Endothelial cell of umbilical vein (primary cell): ENCODE measurements around the gene RRM2. TPM values are rescaled to one million over a fixed set of nuclear protein-coding genes. Genes with fewer than 3 reads are reported as not detected.

Experiments used
- BruUV-seq: library from RNA; stranded (reverse); fragments of 400-500 nt; replicated peaks from 2 replicates; lab custom pipeline; 2021; lab: Mats Ljungman, UMichigan
- CTCF ChIA-PET: fragments of 300-600, 350-600 bp; sonication (Branson Sonifier 250); formaldehyde crosslinking; loops from one replicate; lab custom pipeline; 2021; ENCODE audit warnings: antibody characterized with exemption, inconsistent platforms; lab: Charles Lee
- POLR2A ChIA-PET: fragments of 300-600, 350-600 bp; sonication (Branson Sonifier 250); formaldehyde crosslinking; loops from one replicate; lab custom pipeline; 2021; ENCODE audit warnings: antibody characterized with exemption, inconsistent platforms; lab: Charles Lee
- DNase-seq: peaks from one replicate; pipeline ENCODE4 v3.0.0-alpha.2; 2011; ENCODE audit warnings: low read depth, low spot score
- FAIRE-seq: peaks from 2 replicates; lab custom pipeline; 2011; peaks lifted over from hg19 to GRCh38; lab: Jason Lieb, UNC
- H2AFZ ChIP-seq: 2 replicates; pipeline ENCODE4 v1.6.0; 2012; ENCODE audit warnings: low read depth, low read length, control low read depth, inconsistent platforms
- H3K27ac ChIP-seq: 2 replicates; pipeline ENCODE4 v1.5.1; 2011; ENCODE audit warnings: low read depth, mild to moderate bottlenecking, control low read depth, low read length, moderate library complexity; ENCODE audit not compliant: insufficient read depth
- H3K27me3 ChIP-seq, 2 experiments: 2 replicates each; pipeline versions ENCODE4 v1.6.0 to v1.6.1; 2011; ENCODE audit warnings: low read length in 2 of 2, mixed read lengths in 1 of 2; ENCODE audit not compliant: control insufficient read depth in 2 of 2, insufficient read depth in 2 of 2
- H3K36me3 ChIP-seq, 2 experiments: 2 replicates in 1 of 2; 3 replicates in 1 of 2; pipeline ENCODE4 v1.5.1; 2011; ENCODE audit warnings: low read length in 2 of 2, mild to moderate bottlenecking in 1 of 2, moderate library complexity in 1 of 2; ENCODE audit not compliant: control insufficient read depth in 2 of 2, insufficient read depth in 2 of 2; ENCODE audit errors: extremely low read depth in 1 of 2
- H3K4me1 ChIP-seq: 3 replicates; pipeline ENCODE4 v1.5.1; 2011; ENCODE audit warnings: mild to moderate bottlenecking, low read length; ENCODE audit not compliant: control insufficient read depth, insufficient read depth; ENCODE audit errors: extremely low read depth
- H3K4me2 ChIP-seq: 2 replicates; pipeline ENCODE4 v1.6.1; 2011; ENCODE audit warnings: low read length, control low read depth, mixed read lengths; ENCODE audit not compliant: insufficient read depth
- H3K4me3 ChIP-seq, 3 experiments: fragments of 200-600 bp in 1 of 3; sonication (generic), shearing (Covaris generic) in 1 of 3; replicated peaks in 1 of 3; 2 replicates each; pipeline ENCODE4 v1.5.1; 2011 to 2016; ENCODE audit warnings: control low read depth in 3 of 3, low read length in 3 of 3, mild to moderate bottlenecking in 2 of 3, inconsistent platforms in 1 of 3, low read depth in 1 of 3, moderate library complexity in 1 of 3; ENCODE audit not compliant: insufficient read depth in 1 of 3
- H3K79me2 ChIP-seq: 2 replicates; pipeline ENCODE4 v1.6.0; 2012; ENCODE audit warnings: low read length, inconsistent platforms; ENCODE audit not compliant: control insufficient read depth, insufficient read depth
- H3K9ac ChIP-seq: replicated peaks from 2 replicates; pipeline ENCODE3; 2011; ENCODE audit warnings: low read length, control low read depth; ENCODE audit not compliant: insufficient read depth; ENCODE audit errors: extremely low read depth
- H3K9me1 ChIP-seq: replicated peaks from 3 replicates; pipeline ENCODE4 v1.6.0; 2011; ENCODE audit warnings: mild to moderate bottlenecking, low read length; ENCODE audit not compliant: control insufficient read depth, insufficient read depth; ENCODE audit errors: extremely low read depth
- H3K9me3 ChIP-seq: replicated peaks from 2 replicates; pipeline ENCODE4 v1.5.1; 2012; ENCODE audit warnings: low read length, inconsistent platforms; ENCODE audit not compliant: control insufficient read depth, insufficient read depth
- H4K20me1 ChIP-seq: replicated peaks from 2 replicates; pipeline ENCODE3; 2011; ENCODE audit warnings: mild to moderate bottlenecking, low read length; ENCODE audit not compliant: control insufficient read depth, insufficient read depth; ENCODE audit errors: extremely low read depth
- CTCF ChIP-seq, 2 donors: IDR thresholded peaks; 1 replicate in 1 of 2; 2 replicates in 1 of 2; pipeline ENCODE4 v1.5.1; 2011; ENCODE audit warnings: low read length in 2 of 2, mild to moderate bottlenecking in 2 of 2, moderate library complexity in 2 of 2, control low read depth in 1 of 2, inconsistent platforms in 1 of 2, low read depth in 1 of 2; ENCODE audit not compliant: insufficient read depth in 1 of 2; ENCODE audit errors: extremely low read depth in 1 of 2
- EZH2 ChIP-seq: IDR thresholded peaks from 2 replicates; pipeline ENCODE4 v1.6.1; 2012; ENCODE audit warnings: borderline replicate concordance, low read depth, mild to moderate bottlenecking, moderate library complexity, low read length, inconsistent platforms; ENCODE audit not compliant: severe bottlenecking
- FOS ChIP-seq: IDR thresholded peaks from 2 replicates; pipeline ENCODE4 v1.6.1; 2011; ENCODE audit warnings: mild to moderate bottlenecking, low read length, moderate library complexity, borderline replicate concordance; ENCODE audit not compliant: insufficient read depth
- GATA2 ChIP-seq: IDR thresholded peaks from 2 replicates; pipeline ENCODE4 v1.7.0; 2011; ENCODE audit warnings: low read depth, mild to moderate bottlenecking, moderate library complexity, mixed read lengths, low read length; ENCODE audit not compliant: insufficient read length, insufficient read depth
- JUN ChIP-seq: IDR thresholded peaks from 2 replicates; pipeline ENCODE4 v1.6.1; 2011; ENCODE audit warnings: borderline replicate concordance, low read depth; ENCODE audit not compliant: insufficient read length, insufficient read depth
- MAX ChIP-seq: IDR thresholded peaks from 2 replicates; pipeline ENCODE4 v1.6.1; 2011; ENCODE audit not compliant: insufficient read depth, insufficient read length
- MYC ChIP-seq: IDR thresholded peaks from one replicate; pipeline ENCODE4 v1.6.1; 2011; ENCODE audit warnings: mild to moderate bottlenecking, low read depth, low read length
- POLR2A ChIP-seq: IDR thresholded peaks from 2 replicates; pipeline ENCODE4 v1.6.1; 2012; ENCODE audit warnings: low read depth, mild to moderate bottlenecking, control low read depth, low read length
- POLR2AphosphoS5 ChIP-seq: IDR thresholded peaks from 2 replicates; pipeline ENCODE4 v1.6.1; 2012; ENCODE audit warnings: low read depth, mild to moderate bottlenecking, control low read depth, low read length, moderate library complexity; ENCODE audit not compliant: insufficient read depth
- dilution Hi-C: fragments of 300-500 bp; cut with MboI; formaldehyde crosslinking; loops from one replicate; pipeline ENCODE4 v1.15.0; 2019; ENCODE audit warnings: low sequenced_read_pairs; ENCODE audit not compliant: extremely low pct_ligation_motif_present
- intact Hi-C: fragments of 100-400 bp; cut with micrococcal nuclease; formaldehyde crosslinking; loops from one replicate; pipeline ENCODE4 v1.10.0; 2022
- polyA plus RNA-seq, 4 experiments: library from polyadenylated mRNA; depleted of rRNA in 3 of 4; stranded (reverse) in 3 of 4; unstranded in 1 of 4; fragments of >200 nt; gene quantifications; 2 replicates each; pipeline versions ENCODE4 v1.2.1 to v1.2.3, GENCODE V29; 2011 to 2012; ENCODE audit warnings: missing spikeins in 1 of 4
- total RNA-seq: library from RNA; stranded (reverse); gene quantifications from 2 replicates; pipeline ENCODE4 v1.2.3, GENCODE V29; 2021

RRM2 gene
- total and polyA plus RNA-seq, 2 donors (not counting 3 experiments of a cell fraction or from before 2014, with no cell fraction given), result 40.9 to 246 TPM

DNA sequence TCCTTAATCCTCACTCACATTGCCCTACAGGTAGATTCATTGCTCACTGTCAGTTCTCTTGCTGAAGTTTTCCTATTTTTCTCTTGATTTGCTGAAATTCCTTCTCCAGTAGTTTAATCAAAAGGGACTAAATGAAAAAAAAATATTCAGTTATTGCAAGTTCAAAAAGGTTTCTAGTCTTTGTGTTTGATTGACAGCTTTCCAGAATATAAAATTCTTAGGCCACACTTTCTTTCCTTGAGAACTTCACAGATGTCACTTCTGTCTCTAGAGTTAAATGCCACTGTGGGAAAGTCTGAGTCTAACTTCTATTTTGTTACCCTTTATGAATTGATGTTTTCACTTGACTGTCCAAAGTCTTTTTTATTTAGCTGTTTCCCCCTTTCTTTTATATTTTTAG is 25.7 kb downstream of the RRM2 start:
- TF ChIP-seq MYC, result no peak
- TF ChIP-seq FOS, result no peak
- no peak for TF ChIP-seq JUN
- no peak for TF ChIP-seq POLR2AphosphoS5
- TF ChIP-seq GATA2, result no peak
- no peak for TF ChIP-seq EZH2
- no peak for TF ChIP-seq CTCF (IDR thresholded peaks at IDR 0.05; ENCODE audit: extremely low read depth in 1 of 2, insufficient read depth in 1 of 2, low read depth in 1 of 2, low read length in 2 of 2)
- no peak for TF ChIP-seq MAX
- TF ChIP-seq POLR2A, result no peak
- Histone ChIP-seq H3K4me2 (no peak overlapping the region), H3K27me3 (no peaks in the 10 kb centered on the region), H3K36me3 (no peaks in the 10 kb centered on the region), H3K9ac (no peak overlapping the region), H3K27ac (no peak overlapping the region), H2AFZ (no peak overlapping the region), H3K4me3 (no peak overlapping the region), H3K9me1 (no peaks in the 10 kb centered on the region), H3K9me3 (no peaks in the 10 kb centered on the region), H3K79me2 (no peaks in the 10 kb centered on the region), H4K20me1 (no peaks in the 10 kb centered on the region), H3K4me1 (no peaks in the 10 kb centered on the region)
- FAIRE-seq, result no peak
- intact Hi-C loops (no loop called here), dilution Hi-C loops (no loop called here)
- ChIA-PET CTCF (interaction anchor here (1.0 kb wide), 1 partner anchor 22 kb away, joined by 3 read pairs; no protein-coding TSS in a partner anchor), POLR2A (no interaction called here)
- no TSS peak for BruUV-seq
- no peak for DNase-seq
